Embryonic facial prominence (tissue), 1 donor: ENCODE measurements around the gene KLK8.

ENCODE experiments used
- DNase-seq: peaks from one replicate; pipeline ENCODE4 v3.0.0-alpha.2; 2016; ENCODE audit errors: extremely low spot score

KLK8 gene

GRCh38 chr19:51001515-51001914 is at the start of gene KLK8:
KLK8 (minus strand) TSS chr19:51001604; CDS start chr19:51001167, 437 bp downstream.
- no peak for DNase-seq

GRCh38 chr19:51047031-51047335 is 45.6 kb upstream of the KLK8 start:
- no peak for DNase-seq

- DNase-seq: no peak
These were observed 42.9 kb upstream of the KLK8 start for GRCh38 chr19:51044327-51044726.

GRCh38 chr19:51043497-51043896 is 42.1 kb upstream of the KLK8 start:
- DNase-seq: no peak

- DNase-seq: no peak
These were observed 38.7 kb upstream of the KLK8 start for GRCh38 chr19:51040151-51040550.

- DNase-seq: no peak
These were observed 35.1 kb upstream of the KLK8 start for GRCh38 chr19:51036519-51036918.

- DNase-seq: no peak
These were observed 33.3 kb upstream of the KLK8 start, which contains the start of gene KLK12 for GRCh38 chr19:51034704-51035103. KLK12 (minus strand) TSS chr19:51035002; CDS start chr19:51034621, 381 bp downstream.

GRCh38 chr19:51031880-51032225 is 30.4 kb upstream of the KLK8 start:
- no peak for DNase-seq

GRCh38 chr19:51031220-51031879 is 29.9 kb upstream of the KLK8 start:
- DNase-seq: no peak

- DNase-seq: no peak
These were observed 29.2 kb upstream of the KLK8 start for GRCh38 chr19:51030631-51031030.

- DNase-seq: no peak
These were observed 28.3 kb upstream of the KLK8 start for GRCh38 chr19:51029718-51030117.

GRCh38 chr19:51027873-51028272 is 26.5 kb upstream of the KLK8 start:
- no peak for DNase-seq

- no peak for DNase-seq
These were observed 25.9 kb upstream of the KLK8 start for GRCh38 chr19:51027126-51027806.

- no peak for DNase-seq
These were observed 25.1 kb upstream of the KLK8 start, which contains the start of gene KLK11 for GRCh38 chr19:51026554-51026831. KLK11 (minus strand) TSS chr19:51026616; CDS start chr19:51025631, 985 bp downstream.

- no peak for DNase-seq
These were observed 24.6 kb upstream of the KLK8 start for GRCh38 chr19:51025809-51026553.

- DNase-seq: no peak
These were observed 24.0 kb upstream of the KLK8 start for GRCh38 chr19:51025401-51025800.

- no peak for DNase-seq
These were observed 23.5 kb upstream of the KLK8 start for GRCh38 chr19:51024924-51025323.

GRCh38 chr19:51023946-51024345 is 22.5 kb upstream of the KLK8 start:
- no peak for DNase-seq

GRCh38 chr19:51022526-51022925 is 21.1 kb upstream of the KLK8 start:
- DNase-seq: no peak

- DNase-seq: no peak
These were observed 19.7 kb upstream of the KLK8 start for GRCh38 chr19:51020988-51021651.

GRCh38 chr19:51019544-51019925 is 18.1 kb upstream of the KLK8 start, which contains the start of gene KLK10:
KLK10 (minus strand) TSS chr19:51019709; CDS start chr19:51019130, 579 bp downstream.
- no peak for DNase-seq

- DNase-seq: no peak
These were observed 17.5 kb upstream of the KLK8 start for GRCh38 chr19:51018745-51019543.
